ENCODE results near the gene BOD1L1.

The BOD1L1 gene

DNA sequence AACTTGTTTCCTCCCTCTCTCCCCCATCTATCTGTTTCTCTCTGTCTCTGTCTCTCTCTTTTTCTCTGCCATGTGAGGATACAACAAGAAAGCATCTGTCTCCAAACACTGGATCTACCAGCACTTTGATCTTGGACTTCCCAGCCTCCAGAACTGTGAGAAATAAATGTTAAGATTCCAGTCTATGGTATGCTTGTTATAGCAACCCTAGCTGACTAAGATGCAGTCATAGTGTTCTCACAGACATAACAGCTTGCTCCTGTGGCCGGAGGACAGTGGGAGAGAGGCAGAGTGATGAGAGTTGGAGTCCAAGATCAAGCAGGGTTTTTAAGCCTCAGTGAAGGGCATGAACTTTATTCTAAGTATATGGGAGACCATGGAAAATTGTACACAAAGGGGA lies 74.4 kb downstream of the BOD1L1 start:
- DNase-seq = no peak

GRCh38 chr4:13548984-13549546 lies 78.5 kb downstream of the BOD1L1 start:
- peak; percentile 60 for DNase-seq

- no peak for DNase-seq
Observed at GRCh38 chr4:13548059-13548983, 79.2 kb downstream of the BOD1L1 start.

- DNase-seq = no peak
Observed at GRCh38 chr4:13547485-13548041, 80.0 kb downstream of the BOD1L1 start.

DNA sequence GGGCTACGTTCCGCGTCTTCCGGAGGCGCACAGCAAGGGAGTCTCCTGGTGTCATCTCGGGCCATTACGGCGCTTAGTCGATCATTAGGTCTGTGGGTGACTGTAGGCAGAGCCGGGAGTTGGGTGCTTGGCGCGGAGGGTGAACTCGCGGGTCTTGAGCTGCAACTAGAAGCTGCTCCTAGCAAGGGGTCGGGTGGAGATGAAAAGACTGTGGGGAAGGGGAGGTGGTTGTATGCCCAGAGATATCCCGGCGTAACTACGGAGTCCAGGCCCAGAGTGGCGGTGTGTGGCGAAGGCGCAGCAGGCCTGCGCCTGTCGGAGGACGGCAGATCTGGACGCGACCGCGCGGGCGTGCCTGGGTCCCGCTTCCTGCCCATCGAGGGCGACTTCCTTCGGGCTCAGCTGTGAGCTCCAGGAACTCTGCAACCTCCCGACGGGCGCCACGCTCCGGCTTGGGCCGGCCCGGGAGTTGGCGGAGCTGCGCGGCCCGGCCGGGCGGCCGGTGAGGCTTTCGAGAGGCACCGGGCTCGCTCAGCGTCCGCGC lies 80.5 kb downstream of the BOD1L1 start:
- DNase-seq = no peak

- no peak for DNase-seq
Observed at GRCh38 chr4:13546142-13546940, 81.2 kb downstream of the BOD1L1 start.

- no peak for DNase-seq
Observed at GRCh38 chr4:13545394-13545808, 82.1 kb downstream of the BOD1L1 start.

DNA sequence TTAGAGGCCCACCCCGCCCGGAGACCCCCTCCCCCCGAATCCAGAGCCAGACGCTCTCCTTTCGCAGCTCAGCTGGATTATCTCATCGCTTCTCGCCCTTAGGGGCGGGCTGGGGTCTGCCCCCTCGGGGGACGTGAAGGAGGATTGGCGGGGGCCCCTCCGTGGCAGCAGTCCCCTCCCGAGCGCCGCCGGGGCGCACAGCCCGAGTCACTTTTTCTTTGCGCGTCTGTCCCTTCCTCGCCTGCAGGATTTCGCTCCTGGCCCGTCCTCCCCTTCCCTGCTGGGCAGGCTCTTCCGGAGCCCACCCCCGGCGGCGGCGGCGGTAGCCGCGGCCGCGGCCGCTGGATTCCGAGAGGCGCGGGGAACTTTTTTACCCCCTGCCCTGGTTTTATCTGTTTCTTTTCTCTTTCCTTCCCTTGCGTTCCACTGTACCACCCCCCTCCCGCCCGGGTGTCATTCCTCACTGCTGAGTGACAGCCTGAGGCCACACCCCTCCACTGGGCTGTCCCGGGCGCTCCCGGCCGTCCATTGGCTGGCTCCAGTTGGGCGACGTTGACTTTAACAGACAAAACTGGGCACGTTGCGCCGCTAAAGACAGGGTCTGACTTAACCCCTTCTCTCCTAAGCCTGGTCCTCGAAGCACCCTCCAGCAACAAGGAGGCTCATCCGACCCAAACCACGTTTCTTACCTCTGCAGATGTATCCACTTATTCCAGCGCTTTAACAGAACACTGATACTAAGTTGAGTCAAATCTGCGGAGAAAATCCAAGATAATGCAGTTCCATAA lies 82.7 kb downstream of the BOD1L1 start:
- no peak for DNase-seq

DNA sequence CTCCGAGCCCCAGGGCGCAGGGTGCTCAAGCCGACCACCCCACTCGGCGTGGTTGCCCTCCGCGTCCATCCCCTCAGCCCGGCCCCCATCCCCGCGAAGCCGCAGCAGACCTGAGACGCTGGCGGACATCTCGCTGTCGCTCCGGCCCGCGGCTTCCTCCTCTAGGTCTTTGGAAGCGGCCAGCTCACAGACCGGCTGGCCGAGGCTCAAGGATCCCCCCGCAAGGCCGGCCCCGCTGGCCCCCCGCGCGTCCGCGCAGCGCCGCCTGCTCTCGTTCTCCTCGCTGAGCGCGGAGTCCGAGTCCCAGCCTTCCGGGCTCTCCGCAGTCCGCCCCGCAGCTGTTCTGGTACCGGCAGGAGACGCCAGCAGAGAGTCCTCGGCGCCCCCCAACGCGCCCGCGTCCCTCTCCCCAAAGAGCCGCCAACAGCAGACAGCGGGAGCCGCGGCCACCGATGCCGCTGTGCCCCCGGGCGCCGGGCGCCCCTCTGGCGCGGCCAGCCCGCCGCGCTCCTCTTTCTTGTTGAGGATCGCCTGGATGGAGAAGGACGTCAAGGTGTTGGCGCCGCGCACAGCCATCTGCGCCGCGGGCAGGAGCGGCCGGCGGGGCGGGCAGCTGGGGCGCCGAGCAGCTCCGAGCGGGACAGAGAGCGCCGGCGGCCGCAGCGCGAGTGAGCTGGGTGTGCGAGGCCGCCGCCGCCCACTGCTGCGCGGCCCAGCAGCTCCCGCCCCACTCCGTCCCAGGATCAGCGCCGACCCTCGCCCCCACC lies 83.5 kb downstream of the BOD1L1 start, which contains the start of gene NKX3-2:
Gene NKX3-2 (minus strand): TSS at position 670 of the 767 bp plus-strand sequence. CDS start 94 bp downstream, at position 576.
- DNase-seq = no peak

GRCh38 chr4:13543032-13543838 lies 84.3 kb downstream of the BOD1L1 start:
- no peak for DNase-seq

GRCh38 chr4:13542577-13543031 lies 84.9 kb downstream of the BOD1L1 start:
- DNase-seq = no peak

GRCh38 chr4:13541720-13542576 lies 85.6 kb downstream of the BOD1L1 start:
- DNase-seq = no peak

- DNase-seq = no peak
Observed at GRCh38 chr4:13541176-13541604, 86.3 kb downstream of the BOD1L1 start.

DNA sequence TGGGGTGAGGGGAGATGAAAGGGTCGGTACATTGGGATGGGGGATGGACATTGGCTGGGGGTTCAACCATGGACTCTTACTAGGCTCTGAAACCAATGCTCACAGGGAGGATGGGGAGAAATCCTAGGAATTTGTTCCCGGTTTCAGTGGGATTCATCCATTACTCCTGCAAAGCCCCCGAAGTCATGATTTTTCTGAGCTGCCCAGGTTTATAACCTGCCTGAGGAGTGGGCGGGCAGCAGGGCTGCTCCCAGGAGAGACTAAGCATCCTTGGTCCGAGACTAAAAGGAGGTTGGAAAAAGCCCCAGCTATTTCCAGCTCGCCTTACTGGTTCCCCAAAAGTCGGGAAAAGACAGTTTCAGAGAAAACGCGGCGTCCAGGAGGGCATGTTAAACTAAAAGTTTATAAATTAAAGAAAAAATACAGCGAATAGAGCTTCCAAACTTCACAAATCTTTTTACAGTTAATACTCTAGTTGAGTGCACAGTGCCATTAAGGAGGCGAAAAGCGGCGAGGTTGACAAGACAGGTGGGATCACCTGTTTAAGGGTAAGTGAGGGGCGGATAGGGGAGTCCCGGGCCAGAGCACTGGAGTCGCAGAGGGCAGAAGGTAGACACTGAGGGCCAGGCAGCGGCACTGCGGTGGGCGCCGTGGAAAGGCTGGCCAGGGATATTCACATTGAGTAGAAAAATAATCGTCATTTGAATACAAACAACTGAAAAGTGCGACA lies 86.9 kb downstream of the BOD1L1 start:
- no peak for DNase-seq

- no peak for DNase-seq
Observed at GRCh38 chr4:13539619-13540445, 87.7 kb downstream of the BOD1L1 start.

GRCh38 chr4:13539047-13539618 lies 88.4 kb downstream of the BOD1L1 start:
- no peak for DNase-seq

DNA sequence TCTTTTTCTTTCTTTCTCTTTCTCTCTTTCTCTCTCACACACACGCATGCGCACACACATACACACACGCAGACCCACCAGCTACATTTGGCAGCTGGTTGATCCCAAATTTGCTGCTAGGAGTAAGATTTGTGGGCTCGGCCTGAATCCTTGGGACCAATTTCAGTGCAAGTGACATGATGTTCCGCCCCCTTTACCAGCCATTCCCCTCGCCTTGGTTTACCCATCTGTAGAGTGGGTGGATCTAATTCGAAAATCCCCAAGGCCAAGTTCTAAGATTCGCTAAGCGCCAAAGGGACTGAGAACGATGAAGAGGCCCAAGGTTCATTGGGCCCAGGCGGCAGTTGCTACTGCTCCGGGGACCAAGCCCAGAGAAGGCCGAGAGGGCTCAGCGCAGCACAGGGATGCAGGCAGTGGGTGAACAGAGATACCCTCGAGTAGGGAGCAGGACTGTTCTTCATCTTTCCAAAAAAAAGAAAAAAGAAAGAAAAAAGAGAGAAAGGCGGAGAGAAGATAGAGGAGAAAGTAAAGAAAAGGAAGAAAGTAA lies 89.0 kb downstream of the BOD1L1 start:
- no peak for DNase-seq
